Esophagus (tissue), 2 donors: ENCODE data around the gene RNF144A. TPM values are rescaled to one million over a fixed set of nuclear protein-coding genes. Genes with fewer than 3 reads are reported as not detected.

Source experiments
- H3K27ac ChIP-seq, 2 donors: one replicate each; pipeline ENCODE4 v1.5.1; 2013; ENCODE audit warnings: low read depth in 2 of 2, mild to moderate bottlenecking in 2 of 2, inconsistent platforms in 1 of 2, low read length in 1 of 2, moderate library complexity in 1 of 2
- H3K27me3 ChIP-seq, 2 donors: one replicate each; pipeline ENCODE4 v1.6.1; 2013; ENCODE audit warnings: low read length in 2 of 2, control low read depth in 1 of 2, mild to moderate bottlenecking in 1 of 2; ENCODE audit not compliant: insufficient read depth in 2 of 2, control insufficient read depth in 1 of 2
- H3K36me3 ChIP-seq, 2 donors: one replicate each; pipeline ENCODE4 v1.6.1; 2013; ENCODE audit warnings: low read length in 1 of 2; ENCODE audit not compliant: control insufficient read depth in 2 of 2, insufficient read depth in 2 of 2
- H3K4me1 ChIP-seq, 2 donors: one replicate each; pipeline ENCODE4 v1.6.1; 2013; ENCODE audit warnings: low read length in 1 of 2; ENCODE audit not compliant: control insufficient read depth in 2 of 2, insufficient read depth in 2 of 2
- H3K4me3 ChIP-seq, 2 donors: one replicate each; pipeline ENCODE4 v1.5.1; 2013; ENCODE audit warnings: low read length in 2 of 2, mild to moderate bottlenecking in 2 of 2, low read depth in 1 of 2, moderate library complexity in 1 of 2
- H3K9me3 ChIP-seq, 2 donors: one replicate each; pipeline ENCODE4 v1.6.1; 2013; ENCODE audit warnings: mild to moderate bottlenecking in 2 of 2, low read depth in 1 of 2, low read length in 1 of 2, moderate library complexity in 1 of 2; ENCODE audit not compliant: control insufficient read depth in 2 of 2, insufficient read depth in 1 of 2
- WGBS, 2 donors: extraction: QIAGEN DNeasy Blood & Tissue Kit; methylation state at CpG; one replicate each; pipeline ENCODE4 v1.1.7; 2013; 5-methylcytosine and 5-hydroxymethylcytosine counted together
- polyA plus RNA-seq, 2 donors: library from polyadenylated mRNA; stranded (reverse); fragments of 200-250 nt; gene quantifications; one replicate each; pipeline ENCODE4 v1.2.3, GENCODE V29; 2013
- donor health status: healthy with polysubstance abuse.
- donor health status: Bipolar disorder and iron deficiency.

Gene RNF144A
- polyA plus RNA-seq, 2 donors, result 2.0 to 2.4 TPM

DNA sequence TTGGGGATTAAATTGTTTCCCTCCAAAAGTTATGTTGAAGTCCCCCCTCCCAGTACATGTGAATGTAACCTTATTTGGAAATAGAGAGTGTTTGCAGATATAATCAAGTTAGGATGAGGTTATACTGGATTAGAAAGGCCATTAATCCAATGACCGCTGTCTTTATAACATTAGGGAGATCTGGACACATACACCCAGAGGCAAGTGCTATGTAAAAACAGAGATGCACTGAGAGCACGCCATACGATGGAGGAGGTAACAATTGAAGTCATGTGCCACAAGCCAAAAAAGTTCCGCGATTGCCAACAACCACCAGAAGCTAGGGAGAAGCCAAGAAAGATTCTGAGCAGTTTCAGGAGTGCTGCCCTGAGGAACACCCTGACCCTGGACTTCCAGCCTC is 153.3 kb downstream of the RNF144A start:
- Histone ChIP-seq H3K4me1 (no peaks in the 10 kb centered on the region), H3K4me3 (no peak overlapping the region), H3K27me3 (no peaks in the 10 kb centered on the region), H3K36me3 (no peaks in the 10 kb centered on the region), H3K9me3 (peaks cover 0 to 2% of the 10 kb centered on the region in 2 donors), H3K27ac (no peak overlapping the region)
- whole genome bisulfite sequencing, 2 donors, result 87 to 93% methylated on average over 5 of the region's 5 CpGs

DNA sequence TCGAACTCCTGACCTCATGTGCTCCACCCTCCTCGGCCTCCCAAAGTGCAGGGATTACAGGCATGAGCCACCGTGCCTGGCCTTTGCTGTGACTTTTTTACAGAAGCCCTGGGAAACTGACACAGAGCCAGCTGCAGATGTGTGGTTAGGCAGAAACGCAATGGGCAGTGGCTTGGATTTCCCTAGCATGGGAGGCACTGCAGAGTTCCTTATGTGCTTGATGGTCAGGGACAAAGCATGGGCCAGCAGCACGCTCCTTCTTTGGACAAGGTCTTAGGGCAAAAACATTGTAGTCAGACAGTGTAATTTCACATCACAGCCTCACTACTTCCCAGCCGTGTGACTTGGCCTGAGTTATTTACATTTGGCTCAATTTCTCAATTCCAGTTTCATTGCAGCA is 153.9 kb downstream of the RNF144A start:
- H3K9me3 ChIP-seq, result peaks cover 0 to 2% of the 10 kb centered on the region in 2 donors
- H3K27ac ChIP-seq, result no peak overlapping the region
- no peaks in the 10 kb centered on the region for H3K36me3 ChIP-seq
- H3K4me3 ChIP-seq, result no peak overlapping the region
- no peaks in the 10 kb centered on the region for H3K4me1 ChIP-seq
- WGBS, 2 donors, result 84 to 91% methylated on average over 6 of the region's 6 CpGs
- H3K27me3 ChIP-seq, result no peaks in the 10 kb centered on the region

DNA sequence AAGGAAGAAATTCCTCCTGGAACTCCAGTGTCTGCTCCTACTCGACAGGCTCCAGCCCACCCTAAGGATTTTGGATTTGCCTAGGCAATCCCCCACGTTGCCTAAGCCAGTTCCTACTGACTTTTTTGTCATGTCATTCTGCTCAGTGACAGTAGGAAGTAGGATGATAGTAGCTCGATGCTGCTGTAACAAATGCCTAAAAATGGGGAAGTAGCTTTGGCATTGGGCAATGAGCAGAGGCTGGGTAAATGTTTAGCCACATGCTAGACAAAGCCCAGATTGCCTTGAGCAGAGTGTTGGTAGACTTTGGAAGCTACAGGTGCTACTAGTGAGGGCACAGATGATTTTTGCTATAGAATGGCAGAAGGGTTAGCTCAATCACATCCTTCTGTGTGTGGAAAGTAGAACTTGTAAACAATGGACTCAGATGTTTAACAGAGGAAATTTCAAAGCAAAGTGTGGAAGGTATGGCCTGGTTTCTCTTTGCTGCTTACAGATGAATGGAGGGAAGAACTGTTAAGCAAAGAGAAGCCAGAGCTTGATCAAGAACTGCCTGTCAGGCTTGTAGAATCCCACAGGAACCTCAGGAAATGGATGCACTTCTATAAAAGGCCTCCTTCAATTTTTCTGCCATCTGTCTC is 154.8 kb downstream of the RNF144A start:
- H3K9me3 ChIP-seq, result peaks cover 0 to 2% of the 10 kb centered on the region in 2 donors
- H3K4me1 ChIP-seq, result no peaks in the 10 kb centered on the region
- H3K4me3 ChIP-seq, result no peak overlapping the region
- no peaks in the 10 kb centered on the region for H3K27me3 ChIP-seq
- WGBS, 2 donors, result 77 to 79% methylated on average over 3 of the region's 3 CpGs
- no peak overlapping the region for H3K27ac ChIP-seq
- H3K36me3 ChIP-seq, result no peaks in the 10 kb centered on the region

DNA sequence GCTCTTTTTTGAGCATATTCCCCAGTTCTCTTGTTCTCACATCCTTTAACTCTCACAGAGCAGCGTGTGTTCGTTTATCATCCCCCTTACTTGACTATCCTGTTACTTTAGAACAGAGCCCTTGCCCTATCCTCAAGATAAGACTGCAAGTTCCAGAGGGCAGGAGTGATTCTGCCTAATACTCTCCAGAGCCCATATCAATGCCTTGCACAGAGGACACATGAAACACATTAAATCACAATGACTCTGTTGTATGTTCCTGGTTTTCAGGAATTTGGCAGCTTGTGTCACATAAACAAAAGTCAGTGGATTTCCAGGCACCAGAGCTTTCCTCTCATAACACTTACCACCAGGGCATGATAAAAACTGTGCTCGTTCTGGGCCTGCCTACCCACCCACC is 156.7 kb downstream of the RNF144A start:
- H3K4me3 ChIP-seq, result no peak overlapping the region
- H3K27ac ChIP-seq, result no peak overlapping the region
- no peaks in the 10 kb centered on the region for H3K36me3 ChIP-seq
- H3K9me3 ChIP-seq, result peaks cover 0 to 2% of the 10 kb centered on the region in 2 donors
- no peaks in the 10 kb centered on the region for H3K27me3 ChIP-seq
- no peaks in the 10 kb centered on the region for H3K4me1 ChIP-seq
- 76 to 78% methylated on average over 3 of the region's 3 CpGs for WGBS, 2 donors

DNA sequence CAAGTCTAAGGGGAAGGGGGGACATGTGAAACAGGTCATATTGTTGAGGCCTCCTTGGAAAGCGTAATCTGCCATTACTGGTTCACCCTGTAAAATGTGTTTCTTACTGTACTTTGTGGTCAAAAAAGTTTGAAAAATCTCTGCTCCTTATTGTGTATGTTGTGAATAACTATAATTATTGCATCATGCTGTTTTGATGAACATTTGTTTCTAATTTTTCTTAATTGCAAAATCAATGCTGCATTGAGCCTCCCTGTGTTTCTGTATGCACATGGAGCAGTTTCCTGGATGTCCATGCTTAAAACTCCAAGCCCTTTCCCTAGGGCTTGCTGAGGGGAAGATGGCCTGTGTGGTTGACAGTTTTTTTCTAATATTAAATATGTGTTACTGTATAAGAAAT is 158.6 kb downstream of the RNF144A start:
- Histone ChIP-seq H3K36me3 (no peaks in the 10 kb centered on the region), H3K27me3 (no peaks in the 10 kb centered on the region), H3K9me3 (peaks cover 0 to 2% of the 10 kb centered on the region in 2 donors), H3K4me1 (no peaks in the 10 kb centered on the region), H3K4me3 (no peak overlapping the region), H3K27ac (no peak overlapping the region)
- 95 to 97% methylated on average over 1 of the region's 1 CpG for WGBS, 2 donors

DNA sequence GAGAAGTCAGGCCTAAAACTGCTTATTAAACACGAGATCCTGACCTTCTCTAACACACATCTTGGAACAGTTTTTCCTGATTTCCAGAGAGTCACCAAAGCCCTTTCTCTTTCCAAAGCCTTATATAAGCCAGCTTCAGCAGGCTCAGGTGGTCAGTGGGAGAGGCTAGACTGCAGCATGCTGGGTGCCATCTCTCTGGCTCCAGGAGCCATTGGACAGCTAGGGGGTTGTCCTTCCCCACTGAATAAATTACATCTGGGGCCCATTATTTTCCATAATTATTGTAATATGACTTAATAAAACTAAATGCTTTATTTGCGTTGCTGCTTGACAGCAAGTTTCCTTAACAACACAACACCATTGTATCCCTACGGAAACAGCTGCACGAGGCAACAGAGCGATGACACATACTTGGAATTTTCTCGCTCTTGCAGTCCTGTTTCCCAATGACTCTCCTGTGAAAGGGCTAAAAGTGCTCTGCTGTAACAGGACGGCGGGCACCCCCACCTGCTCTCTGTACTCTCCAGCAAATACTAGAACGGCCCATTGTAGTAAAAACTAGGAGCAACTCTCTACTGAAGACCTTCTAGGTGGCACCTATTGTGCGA is 160.6 kb downstream of the RNF144A start:
- Histone ChIP-seq H3K4me3 (no peak overlapping the region), H3K4me1 (no peaks in the 10 kb centered on the region), H3K36me3 (no peaks in the 10 kb centered on the region), H3K27ac (no peak overlapping the region), H3K9me3 (no peaks in the 10 kb centered on the region), H3K27me3 (no peaks in the 10 kb centered on the region)
- 72 to 76% methylated on average over 10 of the region's 10 CpGs for WGBS, 2 donors

DNA sequence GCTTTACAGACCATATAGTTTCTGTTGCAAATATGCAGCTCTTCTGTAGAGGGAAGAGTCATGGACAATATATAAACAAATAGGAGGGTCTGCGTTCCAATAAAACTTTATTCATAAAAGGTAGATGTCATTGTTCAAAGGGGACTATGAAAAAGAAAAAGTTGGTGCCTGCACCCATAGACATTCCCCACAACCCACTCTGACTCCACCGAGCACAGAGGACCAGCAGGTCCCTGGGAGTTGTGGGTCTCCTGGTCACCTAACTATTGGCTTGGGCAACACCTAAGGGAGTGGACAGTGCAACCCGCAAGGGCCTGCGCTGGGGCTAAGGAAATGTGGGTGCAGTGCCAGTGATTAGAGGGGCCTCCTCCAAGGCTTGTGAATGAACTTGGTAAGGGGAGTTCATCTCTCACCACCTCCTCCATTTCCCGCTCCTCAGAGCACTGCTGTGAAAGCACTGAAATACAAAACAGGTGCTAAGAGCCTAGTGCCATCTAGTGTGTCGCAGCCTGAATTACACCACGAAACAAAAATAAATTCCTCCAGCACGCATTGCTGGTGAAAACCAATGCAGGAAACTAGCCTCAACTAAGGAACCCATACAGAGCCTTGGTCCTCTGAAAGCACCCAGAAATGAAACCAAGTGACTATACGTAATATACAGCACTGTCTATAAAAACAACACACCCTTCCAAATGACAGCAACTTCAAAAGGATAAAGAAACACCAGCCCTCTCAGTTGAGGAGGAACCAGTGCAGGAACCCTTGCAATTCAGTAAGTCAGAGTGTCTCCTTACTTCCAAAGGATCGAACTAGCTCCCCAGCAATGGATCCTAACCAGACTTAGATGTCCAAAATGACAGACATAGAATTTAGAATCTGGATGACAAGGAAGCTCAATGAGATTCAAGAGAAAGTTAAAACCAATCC is 166.6 kb downstream of the RNF144A start:
- no peaks in the 10 kb centered on the region for H3K27me3 ChIP-seq
- H3K27ac ChIP-seq, result no peak overlapping the region
- no peaks in the 10 kb centered on the region for H3K36me3 ChIP-seq
- no peak overlapping the region for H3K4me3 ChIP-seq
- H3K4me1 ChIP-seq, result no peaks in the 10 kb centered on the region
- 66 to 74% methylated on average over 10 of the region's 10 CpGs for WGBS, 2 donors
- H3K9me3 ChIP-seq, result peaks cover 0 to 4% of the 10 kb centered on the region in 2 donors

DNA sequence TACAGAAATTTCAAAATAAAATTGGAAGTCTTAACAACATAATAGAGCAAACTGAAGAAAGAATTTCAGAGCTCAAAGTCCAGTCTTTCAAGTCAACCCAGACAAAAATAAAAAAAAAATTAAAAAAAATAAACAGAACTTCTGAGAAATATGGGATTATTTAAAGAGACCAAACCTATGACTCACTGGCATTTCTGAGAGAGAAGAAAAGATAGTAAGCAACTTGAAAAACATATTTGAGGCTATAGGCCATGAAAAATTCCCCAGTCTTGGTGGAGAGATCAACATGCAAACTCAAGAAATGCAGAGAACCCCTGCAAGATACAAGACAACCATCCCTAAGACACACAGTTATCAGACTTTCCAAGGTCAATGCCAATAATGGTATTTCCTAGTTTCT is 167.4 kb downstream of the RNF144A start:
- no peaks in the 10 kb centered on the region for H3K27me3 ChIP-seq
- H3K9me3 ChIP-seq, result peaks cover 0 to 4% of the 10 kb centered on the region in 2 donors
- H3K27ac ChIP-seq, result no peak overlapping the region
- no peaks in the 10 kb centered on the region for H3K36me3 ChIP-seq
- no peaks in the 10 kb centered on the region for H3K4me1 ChIP-seq
- H3K4me3 ChIP-seq, result no peak overlapping the region

DNA sequence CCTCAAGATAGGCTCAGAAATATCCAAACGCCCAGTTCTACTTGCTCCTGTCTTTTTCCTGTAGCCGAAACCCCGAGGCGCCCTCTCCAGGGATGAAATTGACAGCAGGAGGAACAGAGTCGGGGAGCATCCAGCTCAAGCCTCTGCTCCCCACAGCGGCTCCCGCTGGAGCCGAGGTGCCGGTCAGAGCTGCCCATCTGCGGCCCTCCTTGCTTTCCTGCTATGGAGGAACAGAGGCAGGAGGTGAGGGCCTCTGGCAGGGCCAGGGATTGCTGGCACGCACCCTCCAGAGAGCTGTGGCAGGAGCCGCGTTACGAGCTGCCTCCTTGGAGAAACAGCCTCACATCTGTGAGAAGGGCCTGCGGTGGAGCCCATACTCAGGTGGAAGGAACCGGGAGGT is 172.1 kb downstream of the RNF144A start:
- no peaks in the 10 kb centered on the region for H3K36me3 ChIP-seq
- WGBS, 2 donors, result 92 to 94% methylated on average over 16 of the region's 16 CpGs
- no peaks in the 10 kb centered on the region for H3K9me3 ChIP-seq
- H3K27ac ChIP-seq, result no peak overlapping the region
- H3K4me3 ChIP-seq, result no peak overlapping the region
- no peaks in the 10 kb centered on the region for H3K27me3 ChIP-seq
- H3K4me1 ChIP-seq, result no peaks in the 10 kb centered on the region
